Measurements from ENCODE around the gene VSTM5. TPM values are rescaled to one million over a fixed set of nuclear protein-coding genes. Genes with fewer than 3 reads are reported as not detected.

VSTM5 gene
- total RNA-seq, 1 experiment from 2014 or later = not detected

DNA sequence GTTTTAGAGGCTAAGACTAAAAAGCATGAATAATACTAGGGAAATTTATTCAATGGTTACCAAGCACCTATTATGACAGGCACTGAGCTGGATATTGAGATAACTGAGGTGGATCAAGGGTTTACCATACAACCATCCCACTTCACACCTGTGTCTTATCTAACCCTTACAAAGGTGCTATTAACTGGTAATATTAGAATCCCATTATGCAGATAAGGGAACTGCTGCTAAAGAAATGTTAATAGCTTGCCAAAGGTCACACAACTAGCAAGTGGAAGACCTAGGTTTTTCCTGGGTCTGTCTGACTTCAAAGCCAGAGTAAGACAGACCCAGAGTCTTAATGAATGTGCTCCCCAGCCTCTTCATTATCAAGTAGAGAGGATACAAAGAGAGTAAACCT is 21.1 kb upstream of the VSTM5 start:
- DNase-seq = no peak
- H3K4me2 ChIP-seq (ENCODE audit: insufficient read depth, insufficient read length, low read length) = no peak overlapping the region
- Mint-ChIP-seq H3K9me3 (peaks cover 14% of the 10 kb centered on the region in 2 experiments; a peak in 4 of 5 replicates), H3K27ac (no peak overlapping the region), H3K4me1 (peaks cover 6 to 8% of the 10 kb centered on the region in 2 experiments), H3K4me3 (no peak overlapping the region), H3K27me3 (ENCODE audit: low read depth) (no peaks in the 10 kb centered on the region), H3K36me3 (ENCODE audit: insufficient read depth in 1 of 3, low read depth in 3 of 3) (peaks cover 0 to 3% (median 3%) of the 10 kb centered on the region in 3 experiments; a peak in 5 of 7 replicates)
- no peaks in the 10 kb centered on the region for H3K4me1 ChIP-seq (ENCODE audit: insufficient read depth, low read length)
- H3K27ac ChIP-seq (ENCODE audit: insufficient read length, low read depth, low read length) = no peak overlapping the region
- no peaks in the 10 kb centered on the region for H3K9me3 ChIP-seq (ENCODE audit: control insufficient read depth, low read depth, low read length)
- H4K5ac ChIP-seq (ENCODE audit: insufficient read length, low read depth, low read length) = no peak overlapping the region
- H2AK5ac ChIP-seq (ENCODE audit: insufficient read length, low read length) = no peak overlapping the region
- H3K23me2 ChIP-seq (ENCODE audit: insufficient read length, low read depth, low read length, poor library complexity, severe bottlenecking) = no peaks in the 10 kb centered on the region
- no peaks in the 10 kb centered on the region for H4K20me1 ChIP-seq (ENCODE audit: control insufficient read depth, insufficient read depth, insufficient read length)
- H3K56ac ChIP-seq (ENCODE audit: insufficient read length, low read depth, low read length) = no peak overlapping the region
- TF ChIP-seq, protein P1, sequence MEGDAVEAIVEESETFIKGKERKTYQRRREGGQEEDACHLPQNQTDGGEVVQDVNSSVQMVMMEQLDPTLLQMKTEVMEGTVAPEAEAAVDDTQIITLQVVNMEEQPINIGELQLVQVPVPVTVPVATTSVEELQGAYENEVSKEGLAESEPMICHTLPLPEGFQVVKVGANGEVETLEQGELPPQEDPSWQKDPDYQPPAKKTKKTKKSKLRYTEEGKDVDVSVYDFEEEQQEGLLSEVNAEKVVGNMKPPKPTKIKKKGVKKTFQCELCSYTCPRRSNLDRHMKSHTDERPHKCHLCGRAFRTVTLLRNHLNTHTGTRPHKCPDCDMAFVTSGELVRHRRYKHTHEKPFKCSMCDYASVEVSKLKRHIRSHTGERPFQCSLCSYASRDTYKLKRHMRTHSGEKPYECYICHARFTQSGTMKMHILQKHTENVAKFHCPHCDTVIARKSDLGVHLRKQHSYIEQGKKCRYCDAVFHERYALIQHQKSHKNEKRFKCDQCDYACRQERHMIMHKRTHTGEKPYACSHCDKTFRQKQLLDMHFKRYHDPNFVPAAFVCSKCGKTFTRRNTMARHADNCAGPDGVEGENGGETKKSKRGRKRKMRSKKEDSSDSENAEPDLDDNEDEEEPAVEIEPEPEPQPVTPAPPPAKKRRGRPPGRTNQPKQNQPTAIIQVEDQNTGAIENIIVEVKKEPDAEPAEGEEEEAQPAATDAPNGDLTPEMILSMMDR (conservative IDR thresholded peaks at IDR 0.05) = no peak
- no peak overlapping the region for H3K23ac ChIP-seq (ENCODE audit: insufficient read length, low read depth, low read length)
- H3K79me2 ChIP-seq (ENCODE audit: insufficient read depth, low read length) = no peaks in the 10 kb centered on the region
- H2BK12ac ChIP-seq (ENCODE audit: insufficient read length, low read depth, low read length) = no peak overlapping the region
- H2BK20ac ChIP-seq (ENCODE audit: low read depth, low read length, poor library complexity, severe bottlenecking) = no peak overlapping the region
- H2BK15ac ChIP-seq (ENCODE audit: low read depth, low read length) = no peak overlapping the region
- H3K27me3 ChIP-seq (ENCODE audit: insufficient read depth, low read length) = no peaks in the 10 kb centered on the region
- H3K18ac ChIP-seq (ENCODE audit: insufficient read length, low read depth, low read length) = no peak overlapping the region
- no peak overlapping the region for H3K14ac ChIP-seq (ENCODE audit: insufficient read depth, low read length)
- H4K91ac ChIP-seq (ENCODE audit: insufficient read length, low read depth, low read length) = no peak overlapping the region
- no peak overlapping the region for H3K9ac ChIP-seq (ENCODE audit: extremely low read depth, insufficient read length, low read length)
- H3K4ac ChIP-seq (ENCODE audit: low read depth, low read length) = no peak overlapping the region
- no peak overlapping the region for H2BK5ac ChIP-seq (ENCODE audit: insufficient read length, low read length)
- H4K8ac ChIP-seq (replicated peaks; ENCODE audit: insufficient read length, low read depth, low read length) = no peak overlapping the region
- no peak overlapping the region for H2AFZ ChIP-seq (ENCODE audit: low read length)
- no peaks in the 10 kb centered on the region for H3K79me1 ChIP-seq (ENCODE audit: insufficient read depth, low read depth, low read length, poor library complexity, severe bottlenecking)
- H2BK120ac ChIP-seq (ENCODE audit: low read depth, low read length, poor library complexity, severe bottlenecking) = no peak overlapping the region
- no peak overlapping the region for H3T11ph ChIP-seq (ENCODE audit: low read length)
